ENCODE results near the gene FHOD3. TPM values are rescaled to one million over a fixed set of nuclear protein-coding genes. Genes with fewer than 3 reads are reported as not detected.

Gene FHOD3
- total RNA-seq, 1 experiment from 2014 or later: 23.1 TPM

Other genes with a start within 250 kb of the FHOD3 start
- gene RPRD1A, start 230.2 kb upstream of the FHOD3 start, total RNA-seq (2014; rRNA removed; shearing (Covaris generic)): 68.3 and 76.0 TPM in 2 replicates
- gene SLC39A6, start 168.4 kb upstream of the FHOD3 start, total RNA-seq (2014; rRNA removed; shearing (Covaris generic)): 59.7 and 64.7 TPM in 2 replicates
- gene ELP2, start 167.8 kb upstream of the FHOD3 start, total RNA-seq (2014; rRNA removed; shearing (Covaris generic)): 62.0 and 88.6 TPM in 2 replicates
- gene MOCOS, start 110.2 kb upstream of the FHOD3 start, total RNA-seq (2014; rRNA removed; shearing (Covaris generic)): 20.5 and 29.7 TPM in 2 replicates

Measured in NCI-H460 (cell line).